CD14-positive monocyte (primary cell): ENCODE data around the gene FBXO40. TPM values are rescaled to one million over a fixed set of nuclear protein-coding genes. Genes with fewer than 3 reads are reported as not detected.

Experiments
- DNase-seq, 3 donors: peaks; one replicate each; pipeline ENCODE4 v3.0.0-alpha.2; 2011 to 2022
- H2AFZ ChIP-seq: 2 replicates; pipeline ENCODE4 v1.6.0; 2012; ENCODE audit warnings: mild to moderate bottlenecking, low read depth, low read length, inconsistent platforms; ENCODE audit not compliant: insufficient read depth, poor library complexity, severe bottlenecking
- H3K27ac ChIP-seq, 2 donors: 1 replicate in 1 of 2; 2 replicates in 1 of 2; pipeline ENCODE4 v1.5.1; 2012 to 2013; ENCODE audit warnings: low read length in 2 of 2, control low read depth in 1 of 2, inconsistent platforms in 1 of 2, low read depth in 1 of 2, mild to moderate bottlenecking in 1 of 2
- H3K27me3 ChIP-seq, 2 donors: one replicate each; pipeline versions ENCODE4 v1.6.0 to v1.6.1; 2011 to 2013; ENCODE audit warnings: low read length in 2 of 2; ENCODE audit not compliant: control insufficient read depth in 2 of 2, insufficient read depth in 2 of 2
- H3K36me3 ChIP-seq, 2 donors: replicated peaks in 1 of 2; 1 replicate in 1 of 2; 2 replicates in 1 of 2; pipeline versions ENCODE4 v1.5.1 to v1.6.1; 2012 to 2013; ENCODE audit warnings: low read length in 2 of 2, control low read depth in 1 of 2, inconsistent platforms in 1 of 2, mild to moderate bottlenecking in 1 of 2; ENCODE audit not compliant: insufficient read depth in 2 of 2, control insufficient read depth in 1 of 2
- H3K4me1 ChIP-seq, 2 donors: 1 replicate in 1 of 2; 2 replicates in 1 of 2; pipeline versions ENCODE4 v1.5.1 to v1.6.1; 2012 to 2013; ENCODE audit warnings: low read length in 2 of 2, control low read depth in 1 of 2, inconsistent platforms in 1 of 2, mild to moderate bottlenecking in 1 of 2, moderate library complexity in 1 of 2; ENCODE audit not compliant: insufficient read depth in 2 of 2, control insufficient read depth in 1 of 2
- H3K4me2 ChIP-seq: replicated peaks from 2 replicates; pipeline ENCODE3; 2012; ENCODE audit warnings: low read length, moderate library complexity, mild to moderate bottlenecking; ENCODE audit not compliant: poor library complexity, severe bottlenecking; ENCODE audit errors: extremely low read depth
- H3K4me3 ChIP-seq, 3 experiments: fragments of 200-600 bp in 1 of 3; sonication (generic) in 1 of 3; replicated peaks in 1 of 3; 1 replicate in 2 of 3; 2 replicates in 1 of 3; pipeline ENCODE4 v1.5.1; 2011 to 2013; ENCODE audit warnings: low read length in 3 of 3, mild to moderate bottlenecking in 3 of 3, control low read depth in 2 of 3, low read depth in 2 of 3, inconsistent platforms in 1 of 3, moderate library complexity in 1 of 3
- H3K79me2 ChIP-seq: 2 replicates; pipeline ENCODE4 v1.6.0; 2012; ENCODE audit warnings: mild to moderate bottlenecking, control low read depth, inconsistent platforms, low read length, moderate library complexity; ENCODE audit not compliant: insufficient read depth
- H3K9ac ChIP-seq: 2 replicates; pipeline ENCODE4 v1.6.0; 2017; ENCODE audit warnings: low read length, mild to moderate bottlenecking; ENCODE audit not compliant: insufficient read depth, poor library complexity, severe bottlenecking
- H3K9me3 ChIP-seq, 2 donors: replicated peaks in 1 of 2; 1 replicate in 1 of 2; 2 replicates in 1 of 2; pipeline versions ENCODE4 v1.5.1 to v1.6.1; 2012 to 2013; ENCODE audit warnings: low read length in 2 of 2, control low read depth in 1 of 2; ENCODE audit not compliant: control insufficient read depth in 1 of 2, insufficient read depth in 1 of 2
- H4K20me1 ChIP-seq: 2 replicates; pipeline ENCODE4 v1.6.0; 2012; ENCODE audit warnings: mild to moderate bottlenecking, low read length, control low read depth, moderate library complexity; ENCODE audit not compliant: insufficient read depth
- H3K27ac Mint-ChIP-seq, 7 donors: one replicate each; pipeline ENCODE4 v1.8.0; 2020; ENCODE audit warnings: mild to moderate bottlenecking in 7 of 7, mixed read lengths in 7 of 7, moderate library complexity in 6 of 7, inconsistent platforms in 2 of 7
- H3K27me3 Mint-ChIP-seq, 3 donors: one replicate each; pipeline ENCODE4 v1.8.0; 2021 to 2022; ENCODE audit warnings: low read depth in 3 of 3, mild to moderate bottlenecking in 3 of 3, mixed read lengths in 3 of 3, moderate library complexity in 3 of 3, inconsistent platforms in 1 of 3
- H3K36me3 Mint-ChIP-seq, 2 donors: one replicate each; pipeline ENCODE4 v1.8.0; 2020; ENCODE audit warnings: mixed read lengths in 2 of 2, inconsistent platforms in 1 of 2, mild to moderate bottlenecking in 1 of 2
- H3K4me1 Mint-ChIP-seq: one replicate; pipeline ENCODE4 v1.8.0; 2020; ENCODE audit warnings: mild to moderate bottlenecking, mixed read lengths
- H3K4me3 Mint-ChIP-seq, 2 donors: one replicate each; pipeline ENCODE4 v1.8.0; 2020; ENCODE audit warnings: mild to moderate bottlenecking in 2 of 2, mixed read lengths in 2 of 2, moderate library complexity in 1 of 2
- H3K9me3 Mint-ChIP-seq, 7 donors: one replicate each; pipeline ENCODE4 v1.8.0; 2020 to 2022; ENCODE audit warnings: mixed read lengths in 7 of 7, mild to moderate bottlenecking in 6 of 7, moderate library complexity in 6 of 7, inconsistent platforms in 2 of 7
- WGBS: methylation state at CpG from one replicate; pipeline ENCODE4 v1.1.5; 2013; ENCODE audit warnings: missing lambda C conversion rate; ENCODE audit not compliant: insufficient coverage; 5-methylcytosine and 5-hydroxymethylcytosine counted together
- intact Hi-C, 2 donors: fragments of 100-400 bp; cut with micrococcal nuclease; formaldehyde crosslinking; loops; one replicate each; pipeline versions ENCODE4 v1.15.0 to v1.15.1; 2023
- polyA plus RNA-seq, 3 donors: library from polyadenylated mRNA; depleted of rRNA in 1 of 3; unstranded in 2 of 3; stranded (reverse) in 1 of 3; fragments of 300-500 nt in 2 of 3; fragments of >200 nt in 1 of 3; fragmentation: Illumina TruSeq in 2 of 3; gene quantifications; 1 replicate in 2 of 3; 2 replicates in 1 of 3; pipeline ENCODE4 v1.2.3, GENCODE V29; 2012 to 2021
- TF ChIP-seq, protein P1 (sequence below): fragments of 200-600 bp; IDR thresholded peaks from one replicate; pipeline ENCODE4 v1.8.0; 2022; ENCODE audit warnings: antibody characterized with exemption, mild to moderate bottlenecking

FBXO40 gene
- polyA plus RNA-seq, 3 donors = not detected

DNA sequence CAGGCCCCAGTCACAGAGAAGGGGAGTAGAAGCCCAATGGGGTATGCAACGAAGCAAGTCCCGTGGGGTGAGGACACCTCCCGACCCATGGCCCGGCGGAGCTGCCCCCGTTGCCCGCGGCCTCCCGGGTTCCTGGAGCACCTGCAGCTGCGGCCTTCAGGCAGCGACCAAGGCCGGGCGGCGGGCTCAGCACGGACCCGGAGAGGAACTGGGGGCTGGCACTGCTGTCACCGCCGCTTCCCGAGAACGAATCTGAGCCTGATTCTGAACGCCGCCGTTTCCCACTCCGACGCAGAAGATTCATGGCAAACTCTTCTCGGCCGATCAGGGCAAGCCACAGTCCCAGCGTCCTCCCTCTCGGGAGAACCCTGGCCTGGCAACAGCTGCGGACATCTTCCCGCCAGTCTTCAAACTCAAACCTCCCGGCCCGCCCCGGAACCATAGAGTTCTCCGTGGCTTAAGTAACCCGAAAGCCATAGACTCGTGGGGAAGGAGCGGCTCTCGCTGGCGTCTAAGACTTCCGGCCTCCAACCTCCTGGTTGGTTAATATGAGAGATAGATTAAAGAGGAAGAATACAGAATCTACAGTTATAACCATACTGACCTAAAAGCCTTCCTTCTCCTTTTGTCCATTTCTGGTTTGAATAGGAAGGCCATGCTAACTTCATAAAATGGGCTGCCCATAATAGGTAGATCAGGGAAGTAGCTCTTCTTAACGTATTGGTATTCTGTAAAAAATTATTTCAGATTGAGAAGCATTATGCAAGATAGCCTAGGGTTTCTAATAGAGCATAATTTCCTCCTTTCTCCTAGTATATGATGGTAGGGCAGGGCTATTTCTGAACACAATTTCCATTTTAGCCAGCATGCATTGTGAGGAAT lies 47.4 kb upstream of the FBXO40 start, which contains the start of gene POLQ:
Gene POLQ (minus strand): TSS at position 415 of the 882 bp plus-strand sequence. CDS start 111 bp downstream, at position 304.
- Histone ChIP-seq H3K4me2 (peak within 1 kb of the TSS; percentile 98), H2AFZ (peak within 1 kb of the TSS; percentile 99), H3K27me3 (no peaks in the 10 kb centered on the region), H3K9ac (peak within 1 kb of the TSS; percentile 60), H3K4me1 (peaks cover 31 to 39% of the 10 kb centered on the region in 2 donors), H3K79me2 (peaks cover 49% of the 10 kb centered on the region), H3K27ac (peak within 1 kb of the TSS; percentile 47 to 82), H3K36me3 (peaks cover 0 to 17% of the 10 kb centered on the region in 2 donors), H3K4me3 (peak within 1 kb of the TSS; percentile 82 to 99 (median 88)), H4K20me1 (no peaks in the 10 kb centered on the region), H3K9me3 (no peaks in the 10 kb centered on the region)
- intact Hi-C loops = loop anchor here (5.0 to 10.0 kb wide), 5 partner anchors 109 to 1139 kb away; partner anchors contain the start of genes WDR5B (in 2 of the 2) and PARP14 (in 1 of the 2)
- peaks cover 0 to 2% (median 0%) of the 10 kb centered on the region in 3 donors for H3K27me3 Mint-ChIP-seq
- peaks cover 21% of the 10 kb centered on the region for H3K4me1 Mint-ChIP-seq
- TF ChIP-seq, protein P1, sequence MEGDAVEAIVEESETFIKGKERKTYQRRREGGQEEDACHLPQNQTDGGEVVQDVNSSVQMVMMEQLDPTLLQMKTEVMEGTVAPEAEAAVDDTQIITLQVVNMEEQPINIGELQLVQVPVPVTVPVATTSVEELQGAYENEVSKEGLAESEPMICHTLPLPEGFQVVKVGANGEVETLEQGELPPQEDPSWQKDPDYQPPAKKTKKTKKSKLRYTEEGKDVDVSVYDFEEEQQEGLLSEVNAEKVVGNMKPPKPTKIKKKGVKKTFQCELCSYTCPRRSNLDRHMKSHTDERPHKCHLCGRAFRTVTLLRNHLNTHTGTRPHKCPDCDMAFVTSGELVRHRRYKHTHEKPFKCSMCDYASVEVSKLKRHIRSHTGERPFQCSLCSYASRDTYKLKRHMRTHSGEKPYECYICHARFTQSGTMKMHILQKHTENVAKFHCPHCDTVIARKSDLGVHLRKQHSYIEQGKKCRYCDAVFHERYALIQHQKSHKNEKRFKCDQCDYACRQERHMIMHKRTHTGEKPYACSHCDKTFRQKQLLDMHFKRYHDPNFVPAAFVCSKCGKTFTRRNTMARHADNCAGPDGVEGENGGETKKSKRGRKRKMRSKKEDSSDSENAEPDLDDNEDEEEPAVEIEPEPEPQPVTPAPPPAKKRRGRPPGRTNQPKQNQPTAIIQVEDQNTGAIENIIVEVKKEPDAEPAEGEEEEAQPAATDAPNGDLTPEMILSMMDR = no peak
- peaks cover 0 to 1% (median 0%) of the 10 kb centered on the region in 7 donors for H3K9me3 Mint-ChIP-seq
- WGBS = under 1% methylated on average over 31 of the region's 42 CpGs
- H3K27ac Mint-ChIP-seq = peak within 1 kb of the TSS; percentile 85 to 96 (median 94)
- H3K36me3 Mint-ChIP-seq = peaks cover 8 to 22% of the 10 kb centered on the region in 2 donors
- H3K4me3 Mint-ChIP-seq = peak within 1 kb of the TSS; percentile 92
- DNase-seq = peak; percentile 86 to 95 (median 93)

DNA sequence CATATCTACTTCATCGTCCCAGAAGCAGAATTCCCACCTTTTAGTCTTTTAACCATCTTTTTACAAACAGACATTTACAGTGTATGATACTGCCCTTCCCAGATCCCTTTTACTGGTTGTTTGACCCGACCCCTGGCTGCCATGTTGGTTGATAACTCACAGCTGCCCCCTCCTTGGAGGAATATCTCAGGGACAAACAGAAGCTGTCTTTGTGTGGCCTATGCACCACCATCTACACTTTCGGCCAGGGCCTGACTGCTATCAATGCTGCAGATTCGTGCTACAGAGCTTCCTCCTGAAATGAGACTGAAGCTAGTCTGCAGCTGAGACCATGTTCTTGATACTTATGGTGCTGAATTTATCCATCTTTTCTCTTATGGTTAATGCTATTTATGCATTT lies 40.8 kb upstream of the FBXO40 start:
- WGBS = 100% methylated on average over 2 of the region's 4 CpGs

More for the DNA sequence above, 40.8 kb upstream of the FBXO40 start:
- peaks cover 15% of the 10 kb centered on the region for H3K4me1 Mint-ChIP-seq
- no peak overlapping the region for H3K4me2 ChIP-seq
- H3K4me1 ChIP-seq = peaks cover 15 to 16% of the 10 kb centered on the region in 2 donors
- no peaks in the 10 kb centered on the region for H3K27me3 ChIP-seq
- no peaks in the 10 kb centered on the region for H3K36me3 ChIP-seq
- DNase-seq = no peak
- no peaks in the 10 kb centered on the region for H3K79me2 ChIP-seq
- no peaks in the 10 kb centered on the region for H4K20me1 ChIP-seq
- H2AFZ ChIP-seq = peak overlapping the region; percentile 55
- H3K27me3 Mint-ChIP-seq = peaks cover 0 to 4% (median 2%) of the 10 kb centered on the region in 3 donors
- no peak overlapping the region for H3K27ac ChIP-seq
- no peak overlapping the region for H3K27ac Mint-ChIP-seq
- no peak overlapping the region for H3K4me3 Mint-ChIP-seq
- no peaks in the 10 kb centered on the region for H3K9me3 ChIP-seq
- H3K4me3 ChIP-seq = no peak overlapping the region
- intact Hi-C loops = no loop called here
- TF ChIP-seq, protein P1 = no peak
- peaks cover 0 to 5% of the 10 kb centered on the region in 2 donors for H3K36me3 Mint-ChIP-seq
- peaks cover 0 to 5% (median 2%) of the 10 kb centered on the region in 7 donors for H3K9me3 Mint-ChIP-seq
- no peak overlapping the region for H3K9ac ChIP-seq
